Measurements from ENCODE around the gene TOLLIP. TPM values are rescaled to one million over a fixed set of nuclear protein-coding genes. Genes with fewer than 3 reads are reported as not detected.

TOLLIP gene
- total RNA-seq, 6 experiments from 2014 or later = 68.3 to 103 (median 88.0) TPM

- Histone ChIP-seq H3K4me1 (peaks cover 0 to 40% (median 23%) of the 10 kb centered on the region in 4 donors), H3K27ac (no peak overlapping the region), H3K27me3 (no peaks in the 10 kb centered on the region), H3K9me3 (no peaks in the 10 kb centered on the region), H3K36me3 (peaks cover 0 to 38% (median 11%) of the 10 kb centered on the region in 4 donors), H3K4me3 (no peak overlapping the region)
- DNase-seq = peak in 1 of 3 donors; percentile 44
- intact Hi-C loops (cut with DNase I) = no loop called here
- ATAC-seq = no peak
- no peak for TF ChIP-seq POLR2A (IDR thresholded peaks at IDR 0.05)
- TF ChIP-seq CTCF (IDR thresholded peaks at IDR 0.05) = no peak
- 81% methylated on average over 8 of the region's 22 CpGs for WGBS (ENCODE audit: insufficient coverage, low coverage, low lambda C conversion rate, missing lambda C conversion rate)
These were observed 14.3 kb downstream of the TOLLIP start for GRCh38 chr11:1295086-1295485.

DNA sequence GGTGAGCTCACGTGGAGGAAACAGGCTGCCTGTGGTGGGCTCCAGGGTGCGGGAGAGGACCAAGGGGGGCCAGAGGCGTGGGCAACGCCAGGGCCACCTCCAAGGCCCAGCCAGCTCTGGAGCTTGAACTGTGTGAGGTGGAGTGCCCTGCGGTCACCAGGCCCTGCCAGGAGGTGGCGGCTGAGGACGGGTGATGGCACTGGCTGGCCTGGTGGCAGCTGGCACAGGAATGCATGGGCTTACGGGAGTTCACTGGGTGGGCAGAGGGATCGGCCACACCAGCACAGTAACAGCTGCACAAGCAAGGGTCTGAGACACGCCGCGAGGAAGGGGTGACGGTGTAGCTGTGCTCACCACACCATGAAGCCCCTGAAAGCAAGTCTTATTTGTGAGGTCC, 15.8 kb downstream of the TOLLIP start:
- DNase-seq = peak in 2 of 3 donors; percentile 67 to 74
- TF ChIP-seq POLR2A (IDR thresholded peaks at IDR 0.05) (no peak), CTCF (IDR thresholded peaks at IDR 0.05) (peak; percentile 51 to 70 (median 58))
- Histone ChIP-seq H3K27ac (no peak overlapping the region), H3K9me3 (no peaks in the 10 kb centered on the region), H3K27me3 (no peaks in the 10 kb centered on the region), H3K36me3 (peaks cover 0 to 53% (median 21%) of the 10 kb centered on the region in 4 donors), H3K4me1 (peaks cover 0 to 27% (median 16%) of the 10 kb centered on the region in 4 donors), H3K4me3 (no peak overlapping the region)
- peak; percentile 48 to 55 (median 50) for ATAC-seq
- intact Hi-C loops (cut with DNase I) = no loop called here
- 100% methylated on average over 1 of the region's 13 CpGs for WGBS (ENCODE audit: insufficient coverage, low coverage, low lambda C conversion rate, missing lambda C conversion rate)

- H3K9me3 ChIP-seq = no peaks in the 10 kb centered on the region
- no peak overlapping the region for H3K27ac ChIP-seq
- H3K36me3 ChIP-seq = peaks cover 0 to 60% (median 26%) of the 10 kb centered on the region in 4 donors
- H3K27me3 ChIP-seq = no peaks in the 10 kb centered on the region
- peak in 1 of 4 donors; percentile 5 for ATAC-seq
- WGBS (ENCODE audit: insufficient coverage, low coverage, low lambda C conversion rate, missing lambda C conversion rate) = 82% methylated on average over 18 of the region's 43 CpGs
- intact Hi-C loops (cut with DNase I) = no loop called here
- DNase-seq = peak in 2 of 3 donors; percentile 25 to 44
- peaks cover 0 to 20% (median 10%) of the 10 kb centered on the region in 4 donors for H3K4me1 ChIP-seq
- no peak overlapping the region for H3K4me3 ChIP-seq
- TF ChIP-seq CTCF (IDR thresholded peaks at IDR 0.05) (no peak), POLR2A (IDR thresholded peaks at IDR 0.05) (no peak)
These were observed 16.5 kb downstream of the TOLLIP start for GRCh38 chr11:1292644-1293618.

DNA sequence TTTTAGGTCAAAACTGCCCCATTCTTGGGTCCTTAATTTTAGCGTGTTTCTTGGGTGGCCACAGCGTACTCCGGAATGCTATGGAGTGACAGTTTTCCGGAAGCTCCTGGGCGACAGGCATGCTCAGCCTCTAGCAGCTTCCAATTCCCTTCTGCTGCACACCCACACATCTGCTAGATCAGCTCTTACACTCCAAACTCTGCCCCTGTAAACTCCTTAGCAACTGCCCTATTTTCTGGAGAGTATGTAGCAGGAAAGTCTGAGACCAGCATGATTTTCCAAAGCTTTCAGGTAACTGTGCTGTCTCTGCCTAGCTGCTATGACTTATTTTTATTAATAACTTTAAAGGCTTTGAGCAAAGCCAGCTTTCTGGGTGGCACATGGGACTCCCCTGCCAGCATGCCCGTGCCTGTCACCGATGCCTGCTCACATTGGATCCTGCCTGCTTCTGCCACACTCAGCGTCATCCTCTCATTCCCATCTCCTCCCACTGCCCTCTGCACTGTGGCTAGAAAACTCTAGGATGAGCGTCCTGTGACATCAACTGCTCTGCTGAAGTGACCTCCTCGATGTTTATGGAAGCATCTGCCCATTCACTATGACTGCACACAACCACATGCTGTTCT, 17.3 kb downstream of the TOLLIP start:
- H3K36me3 ChIP-seq = peaks cover 0 to 62% (median 28%) of the 10 kb centered on the region in 4 donors
- DNase-seq (peak in 1 of 3 donors; percentile 36), ATAC-seq (no peak)
- H3K27ac ChIP-seq = no peak overlapping the region
- no peak for TF ChIP-seq CTCF (IDR thresholded peaks at IDR 0.05)
- peaks cover 0 to 12% (median 5%) of the 10 kb centered on the region in 4 donors for H3K4me1 ChIP-seq
- H3K27me3 ChIP-seq = no peaks in the 10 kb centered on the region
- H3K4me3 ChIP-seq = no peak overlapping the region
- no peaks in the 10 kb centered on the region for H3K9me3 ChIP-seq
- 76% methylated on average over 8 of the region's 10 CpGs for WGBS (ENCODE audit: insufficient coverage, low coverage, low lambda C conversion rate, missing lambda C conversion rate)
- intact Hi-C loops (cut with DNase I) = no loop called here

All from right lobe of liver (tissue), 6 donors.